Renal pelvis (tissue), 4 donors: ENCODE results near the gene APOBEC3B. TPM values are rescaled to one million over a fixed set of nuclear protein-coding genes. Genes with fewer than 3 reads are reported as not detected.
"Not testable (repeated sequence)": the region's sequence is repeated elsewhere in the genome, so short reads cannot be mapped to it uniquely, and the experiment has no call there.

Experiments
- DNase-seq: peaks from one replicate; pipeline ENCODE4 v3.0.0-alpha.2; 2013
- polyA plus RNA-seq, 3 donors: library from polyadenylated mRNA; unstranded; fragments of 120-200 nt; gene quantifications; one replicate each; pipeline ENCODE4 v1.2.1, GENCODE V29; 2013; ENCODE audit not compliant: insufficient read length in 3 of 3

Gene APOBEC3B
- polyA plus RNA-seq, 3 donors, result 3.4 to 6.8 (median 6.7) TPM

- no peak for DNase-seq
Measured at GRCh38 chr22:38965614-38966379, 16.4 kb upstream of the APOBEC3B start.

DNA sequence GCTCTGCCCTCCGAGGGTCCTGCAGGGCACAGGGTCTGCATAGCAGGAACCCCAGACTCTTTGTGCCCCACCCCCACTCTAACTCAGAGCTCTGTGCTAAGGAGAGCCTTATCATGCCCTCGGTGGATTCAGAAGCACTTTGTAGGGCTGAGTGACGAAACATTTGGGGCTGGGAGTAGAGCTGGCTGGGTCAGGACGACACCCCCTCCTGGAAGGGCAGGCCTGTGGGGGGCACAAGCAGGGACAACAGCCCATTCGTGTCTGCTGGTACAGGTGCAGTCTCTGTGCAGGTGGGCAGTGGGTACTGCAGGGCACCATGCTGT is 15.8 kb upstream of the APOBEC3B start:
- no peak for DNase-seq

DNA sequence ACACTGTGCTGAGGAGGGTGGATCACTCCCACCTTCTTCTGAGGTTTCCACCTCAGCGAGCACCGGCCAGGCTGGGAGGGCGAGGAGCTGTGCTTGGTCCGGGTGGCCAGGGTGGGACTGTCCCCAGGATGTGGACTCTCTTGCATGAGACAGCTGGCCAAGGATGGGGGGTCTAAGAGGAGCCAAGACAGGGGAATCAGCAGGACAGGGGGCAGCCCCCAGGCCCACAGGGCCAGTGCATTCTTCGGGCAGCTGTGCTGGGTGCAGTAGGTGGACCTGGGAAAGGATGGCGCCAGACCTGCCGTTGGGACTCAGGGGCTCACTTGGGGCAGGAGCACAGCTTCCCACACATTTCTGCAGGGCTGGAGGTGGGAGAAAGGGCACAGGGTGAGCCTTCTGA is 15.2 kb upstream of the APOBEC3B start:
- no peak for DNase-seq

- no peak for DNase-seq
Measured at GRCh38 chr22:38967451-38968450, 14.4 kb upstream of the APOBEC3B start.

DNA sequence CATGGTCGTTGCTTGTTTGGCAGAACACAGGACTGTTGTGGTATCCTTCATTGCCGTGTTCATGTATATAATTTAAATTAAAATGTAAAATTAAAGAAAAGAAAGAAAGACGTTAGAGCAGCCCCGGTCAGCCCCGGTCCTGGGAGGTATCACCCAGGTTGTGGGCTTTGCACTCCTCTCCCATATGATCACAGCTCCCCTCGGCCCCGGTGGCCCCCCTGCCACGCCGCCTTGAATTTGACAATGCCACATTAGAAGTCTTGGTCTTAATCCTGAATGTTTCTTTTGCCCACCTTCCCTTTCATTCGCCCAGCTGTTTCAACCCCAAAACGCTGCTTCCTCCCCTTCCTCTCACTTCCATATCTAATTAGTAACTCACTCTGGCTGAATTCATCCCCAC is 13.3 kb upstream of the APOBEC3B start:
- no peak for DNase-seq

DNA sequence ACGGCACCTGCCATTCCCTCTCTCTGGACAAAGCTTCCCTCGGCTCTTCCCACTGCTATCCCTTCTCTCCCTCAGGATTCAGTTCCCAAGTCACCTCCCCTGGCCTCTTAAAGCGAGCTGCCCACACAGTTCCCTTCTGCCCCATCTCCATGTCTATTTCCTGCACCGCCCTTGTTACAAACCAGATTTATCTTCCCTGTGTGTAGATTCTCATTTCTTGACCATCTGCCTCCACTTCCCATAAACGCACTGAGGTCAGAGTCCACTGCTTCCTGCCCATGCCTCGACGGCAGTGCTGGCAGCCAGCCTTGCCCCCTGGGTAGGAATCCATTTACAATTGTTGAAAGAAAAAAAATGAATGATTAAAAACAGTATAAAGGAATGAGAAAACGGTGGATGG is 11.6 kb upstream of the APOBEC3B start:
- DNase-seq, result no peak

GRCh38 chr22:38971202-38971601 is 10.9 kb upstream of the APOBEC3B start:
- no peak for DNase-seq

- DNase-seq, result no peak
Measured at GRCh38 chr22:38971791-38972190, 10.4 kb upstream of the APOBEC3B start.

DNA sequence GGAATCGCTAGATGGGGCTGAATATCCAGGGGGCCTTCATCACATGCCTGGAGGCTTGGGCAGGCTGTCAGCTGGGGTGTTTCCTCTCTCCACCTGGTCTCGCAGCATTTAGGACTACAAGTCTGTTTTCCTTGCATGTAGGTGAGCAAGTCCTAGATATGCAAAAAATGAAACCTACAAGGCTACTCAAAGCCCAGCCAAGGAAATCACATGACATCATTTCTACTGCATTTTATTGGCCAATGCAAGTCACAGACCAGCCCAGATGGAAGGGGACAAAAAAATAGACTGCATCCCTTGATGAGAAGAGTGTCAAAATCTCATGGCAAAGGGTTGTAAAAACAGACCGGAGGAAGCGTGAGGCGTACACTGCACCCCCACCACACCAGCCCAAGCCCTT is 9.6 kb upstream of the APOBEC3B start:
- DNase-seq, result no peak

DNA sequence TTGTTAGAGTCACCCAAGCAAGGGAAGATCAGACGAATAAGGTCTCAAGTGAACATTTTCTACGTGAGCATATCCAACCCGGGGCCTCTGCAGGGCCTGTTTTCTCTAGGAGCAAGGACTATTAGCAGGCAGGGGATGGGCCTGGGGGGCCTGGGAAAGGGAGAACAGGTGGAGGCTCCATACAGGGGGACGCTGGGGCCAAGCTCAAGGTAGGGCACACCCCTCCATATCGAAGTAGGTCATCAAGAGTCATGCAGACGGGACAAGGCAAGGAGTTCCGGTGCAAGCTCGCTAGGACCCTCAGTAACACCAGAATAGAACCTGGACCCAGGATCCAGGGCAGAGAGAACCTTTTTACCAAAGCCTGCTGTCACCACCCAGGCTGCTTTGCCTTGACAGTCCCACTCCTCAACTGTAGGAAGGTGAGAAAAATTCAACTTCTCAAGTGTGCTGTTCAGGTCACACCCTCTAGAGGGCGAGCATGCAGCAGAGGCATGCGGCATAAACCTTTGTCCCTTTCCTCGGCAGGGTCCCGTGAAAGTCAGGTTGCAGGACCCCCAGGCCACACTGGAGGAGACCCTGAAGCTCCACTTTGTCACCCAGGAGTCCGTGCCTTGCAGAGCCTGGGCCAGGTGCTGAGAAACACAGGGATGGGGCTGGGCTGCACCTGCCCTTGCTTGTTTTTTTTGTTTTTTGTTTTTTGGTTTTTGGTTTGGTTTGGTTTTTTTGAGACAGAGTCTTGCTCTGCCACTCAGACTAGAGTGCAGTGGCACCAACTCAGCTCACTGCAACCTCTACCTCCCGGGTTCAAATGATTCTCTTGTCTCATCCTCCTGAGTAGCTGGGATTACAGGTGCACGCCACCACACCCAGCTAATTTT is 8.6 kb upstream of the APOBEC3B start:
- DNase-seq, result no peak

GRCh38 chr22:38974170-38974825 is 7.8 kb upstream of the APOBEC3B start:
- no peak for DNase-seq

DNA sequence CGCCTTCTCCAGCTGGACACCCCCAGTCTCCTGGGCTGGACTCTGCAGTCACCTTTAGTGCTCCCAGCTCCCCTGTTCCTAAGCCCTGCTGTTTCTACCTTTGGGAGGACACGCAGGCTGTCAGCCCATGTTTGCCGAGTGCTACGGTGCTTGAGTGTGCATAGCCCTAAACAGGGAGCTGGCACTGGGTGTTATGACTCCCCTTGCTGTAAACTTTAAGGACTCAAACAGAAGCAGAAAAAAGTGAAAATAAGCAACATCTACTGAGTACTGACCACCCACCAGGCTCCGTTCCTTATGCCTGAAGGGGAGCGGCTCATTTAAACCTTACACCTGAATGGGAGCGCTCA is 7.3 kb upstream of the APOBEC3B start:
- no peak for DNase-seq

GRCh38 chr22:38977289-38977688 is 4.9 kb upstream of the APOBEC3B start:
- not testable (repeated sequence) for DNase-seq

DNA sequence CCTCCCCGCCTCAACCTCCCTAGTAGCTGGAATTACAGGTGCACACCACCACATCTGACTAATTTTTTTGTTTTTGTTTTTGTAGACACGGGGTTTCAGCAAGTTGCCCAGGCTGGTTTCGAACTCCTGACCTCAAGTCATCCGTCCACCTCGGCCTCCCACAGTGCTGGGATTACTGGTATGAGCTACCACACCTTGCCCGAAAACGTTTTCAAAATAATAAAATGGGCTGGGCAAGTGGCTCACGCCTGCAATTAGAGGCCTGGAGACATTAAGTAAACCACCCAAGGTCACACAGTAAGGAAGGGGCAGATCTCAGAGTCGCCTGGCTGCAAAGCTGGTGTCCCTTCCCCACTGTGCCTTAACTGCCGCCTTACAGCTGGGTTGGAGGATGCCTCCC is 1.6 kb upstream of the APOBEC3B start:
- not testable (repeated sequence) for DNase-seq

DNA sequence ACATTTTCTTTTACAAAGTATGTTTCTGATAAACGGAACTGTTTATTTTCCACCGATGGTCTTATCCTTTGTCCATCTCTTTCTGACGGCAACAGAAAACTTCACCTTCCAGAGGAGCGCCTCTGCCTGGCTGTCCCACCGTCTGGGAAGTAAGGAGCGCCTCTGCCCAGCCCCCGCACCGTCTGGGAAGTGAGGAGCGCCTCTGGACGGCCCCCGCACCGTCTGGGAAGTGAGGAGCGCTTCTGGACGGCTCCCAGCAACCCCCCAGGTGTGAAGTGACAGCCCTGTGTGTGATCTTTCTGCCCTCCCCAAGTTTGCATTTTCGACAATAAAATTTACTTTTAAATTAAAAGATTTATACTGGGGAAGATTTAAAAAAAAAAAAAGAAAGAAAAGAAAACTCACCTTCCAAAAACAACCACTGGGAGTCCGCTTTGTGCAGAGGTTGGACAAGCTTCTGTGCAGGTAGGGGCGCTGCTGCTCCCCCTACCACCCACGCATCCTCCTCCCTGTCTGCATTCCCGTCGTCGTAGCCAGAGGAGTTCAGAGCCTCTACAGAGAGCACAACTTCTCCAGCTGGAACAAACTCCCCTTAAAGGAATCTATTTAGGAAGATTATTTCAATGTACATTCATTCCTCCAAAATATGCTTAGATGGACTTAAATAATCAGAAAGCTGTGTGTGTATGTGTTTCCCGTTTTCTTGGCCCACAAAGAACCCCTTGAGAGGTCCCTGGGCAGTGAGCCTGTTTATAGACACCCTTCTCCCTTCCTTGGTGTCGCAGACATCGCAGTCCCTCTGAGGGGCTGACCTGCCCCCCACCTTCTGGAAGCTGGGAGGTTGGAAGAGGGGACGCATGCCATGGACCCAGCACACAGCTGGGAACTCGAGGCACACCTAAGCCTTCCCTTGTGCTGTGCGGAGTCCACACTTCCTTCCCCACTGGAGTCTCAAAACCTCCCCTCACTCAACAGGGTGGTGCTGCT is 849 bp upstream of the APOBEC3B start:
- peak; percentile 79 for DNase-seq

GRCh38 chr22:38984224-38984623 is 2.1 kb downstream of the APOBEC3B start:
- no peak for DNase-seq

DNA sequence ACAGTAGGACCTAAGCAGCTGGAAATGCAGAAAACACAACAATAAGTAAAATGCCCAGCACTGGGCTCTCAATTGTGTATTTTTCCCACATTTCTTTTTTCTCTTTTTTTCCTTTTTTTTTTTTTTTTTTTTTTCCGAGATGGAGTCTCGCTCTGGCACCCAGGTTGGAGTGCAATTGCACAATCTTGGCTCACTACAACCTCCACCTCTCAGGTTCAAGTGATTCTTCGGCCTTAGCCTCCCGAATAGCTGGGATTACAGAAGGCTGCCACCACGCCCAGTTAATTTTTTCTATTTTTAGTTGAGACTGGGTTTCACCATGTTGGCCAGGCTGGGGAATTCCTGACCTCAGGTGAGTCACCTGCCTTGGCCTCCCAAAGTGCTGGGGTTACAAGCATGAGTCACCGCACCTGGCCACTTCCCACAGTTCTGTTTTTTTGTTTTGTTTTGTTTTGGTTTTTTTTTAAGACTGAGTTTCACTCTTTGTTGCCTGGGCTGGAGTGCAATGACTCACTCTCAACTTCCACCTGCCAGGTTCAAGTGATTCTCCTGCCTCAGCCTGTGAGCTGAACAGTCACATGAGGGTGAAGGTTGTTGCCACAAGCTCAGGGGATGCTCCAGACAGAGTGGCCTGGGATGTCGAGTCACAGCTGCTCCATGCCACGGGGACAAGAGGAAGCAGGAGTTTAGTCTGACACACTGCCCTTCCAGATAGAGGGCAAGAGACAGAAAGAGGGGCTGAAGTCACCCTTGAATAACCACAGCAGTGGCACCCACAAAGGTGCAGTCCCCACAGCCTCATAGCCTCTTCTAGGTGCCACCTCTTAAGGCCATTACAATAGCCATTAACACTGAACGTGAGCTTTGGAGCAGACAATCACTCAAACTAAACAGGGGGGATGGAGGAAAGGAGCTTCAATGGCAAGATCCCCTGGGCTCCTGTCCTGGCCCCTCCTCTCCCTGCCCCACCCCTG is 2.9 kb downstream of the APOBEC3B start:
- DNase-seq, result not testable (repeated sequence)

DNA sequence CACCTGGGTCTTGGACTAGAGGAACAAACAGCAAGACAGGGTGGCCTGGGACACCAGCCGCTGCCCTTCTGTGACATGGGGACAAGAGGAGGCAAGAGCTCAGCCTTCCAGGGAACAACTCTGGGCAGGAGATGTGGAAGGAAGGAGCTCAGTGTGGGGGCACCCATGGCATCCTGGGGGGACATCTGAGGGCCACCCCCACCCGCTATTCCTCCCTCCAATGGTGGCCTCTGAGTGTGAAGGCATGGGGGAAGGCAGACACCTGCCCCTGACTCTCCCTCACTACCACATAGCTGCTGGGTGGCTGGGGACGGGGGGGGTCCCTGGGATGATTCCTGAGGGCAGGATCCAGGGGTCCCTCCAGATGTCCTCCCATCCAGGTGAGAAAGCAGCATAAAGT is 4.5 kb downstream of the APOBEC3B start:
- no peak for DNase-seq
